KG1 (cell line): ENCODE data around the gene HECTD4.

Source experiments
- DNase-seq: peaks from one replicate; lab custom pipeline; 2025; lab: John Stamatoyannopoulos, UW

The HECTD4 gene

GRCh38 chr12:112207397-112207924, 174.8 kb downstream of the HECTD4 start:
- DNase-seq: no peak

GRCh38 chr12:112206944-112207343, 175.3 kb downstream of the HECTD4 start:
- no peak for DNase-seq

GRCh38 chr12:112199136-112199535, 183.1 kb downstream of the HECTD4 start:
- no peak for DNase-seq

GRCh38 chr12:112198120-112198733, 184.0 kb downstream of the HECTD4 start:
- DNase-seq: no peak

GRCh38 chr12:112196196-112196875, 185.9 kb downstream of the HECTD4 start:
- DNase-seq: no peak

GRCh38 chr12:112194601-112195247, 187.5 kb downstream of the HECTD4 start:
- no peak for DNase-seq

- no peak for DNase-seq
Observed at GRCh38 chr12:112192475-112192874, 189.8 kb downstream of the HECTD4 start.

GRCh38 chr12:112191840-112192321, 190.3 kb downstream of the HECTD4 start:
- DNase-seq: no peak

- no peak for DNase-seq
Observed at GRCh38 chr12:112191201-112191600, 191.0 kb downstream of the HECTD4 start.

GRCh38 chr12:112190231-112191025, 191.8 kb downstream of the HECTD4 start:
- no peak for DNase-seq

GRCh38 chr12:112188130-112188830, 194.0 kb downstream of the HECTD4 start:
- DNase-seq: no peak

GRCh38 chr12:112185093-112185923, 196.9 kb downstream of the HECTD4 start:
- no peak for DNase-seq

- DNase-seq: no peak
Observed at GRCh38 chr12:112184056-112184887, 198.0 kb downstream of the HECTD4 start.

GRCh38 chr12:112183141-112184021, 198.8 kb downstream of the HECTD4 start:
- DNase-seq: no peak

- DNase-seq: no peak
Observed at GRCh38 chr12:112182499-112182898, 199.7 kb downstream of the HECTD4 start.

GRCh38 chr12:112180422-112180821, 201.8 kb downstream of the HECTD4 start:
- DNase-seq: no peak

GRCh38 chr12:112179916-112180315, 202.3 kb downstream of the HECTD4 start:
- DNase-seq: no peak

GRCh38 chr12:112179341-112179740, 202.9 kb downstream of the HECTD4 start:
- no peak for DNase-seq

GRCh38 chr12:112178796-112179195, 203.4 kb downstream of the HECTD4 start:
- DNase-seq: no peak
